GM18526 (cell line): ENCODE data around the gene LMNA.

ENCODE experiments used
- POLR2A ChIP-seq: IDR thresholded peaks from 3 replicates; pipeline ENCODE4 v1.6.1; 2011; ENCODE audit not compliant: insufficient read length; ENCODE audit errors: extremely low read depth

Gene LMNA

GRCh38 chr1:156079762-156080161, 34.7 kb upstream of the LMNA start:
- TF ChIP-seq POLR2A = no peak

DNA sequence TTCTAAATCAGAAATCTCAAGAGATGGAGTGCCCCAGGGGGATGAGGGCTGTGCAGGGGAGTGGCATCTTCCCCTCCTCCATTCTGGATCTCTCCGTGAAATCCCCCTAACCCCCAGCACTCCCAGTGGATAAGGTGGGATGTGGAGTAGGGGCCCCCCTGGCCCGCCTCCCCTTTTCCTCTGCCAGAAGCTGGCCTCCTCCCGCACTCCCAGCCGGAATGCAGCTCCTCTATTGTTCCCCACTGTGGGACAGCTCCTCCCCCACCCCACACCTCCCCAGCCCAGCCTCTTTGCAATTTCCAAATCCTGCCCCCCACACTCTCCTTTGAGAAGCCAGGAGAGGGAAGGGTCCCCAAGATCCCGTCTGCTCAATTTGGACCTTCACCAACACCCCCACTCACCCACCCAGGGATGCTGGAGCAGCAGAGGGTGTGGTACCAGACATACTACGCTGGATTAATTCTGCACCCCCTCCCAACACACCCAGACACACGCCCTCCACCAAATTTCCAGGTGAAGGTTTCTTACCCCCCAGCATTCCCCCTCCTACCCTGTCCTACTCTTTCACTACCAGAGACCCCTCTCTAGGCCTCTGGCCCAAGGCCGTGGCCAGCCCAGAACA, 34.2 kb upstream of the LMNA start:
- no peak for TF ChIP-seq POLR2A

DNA sequence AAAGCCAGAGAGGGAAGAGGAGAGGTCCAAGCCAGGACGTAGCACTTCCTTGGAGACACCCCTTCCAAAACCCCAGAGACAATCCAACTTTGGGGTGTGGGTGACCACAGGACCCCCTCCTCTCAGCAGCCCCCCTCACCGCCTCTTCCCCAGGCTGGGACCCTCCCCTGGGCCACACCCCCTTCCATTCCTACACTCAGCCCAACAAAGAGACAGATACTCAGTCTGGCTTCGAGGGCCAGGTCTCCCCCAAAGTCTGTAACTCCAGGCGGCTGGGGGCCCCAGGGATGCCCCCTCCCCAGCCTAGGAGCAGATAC, 33.7 kb upstream of the LMNA start:
- no peak for TF ChIP-seq POLR2A

DNA sequence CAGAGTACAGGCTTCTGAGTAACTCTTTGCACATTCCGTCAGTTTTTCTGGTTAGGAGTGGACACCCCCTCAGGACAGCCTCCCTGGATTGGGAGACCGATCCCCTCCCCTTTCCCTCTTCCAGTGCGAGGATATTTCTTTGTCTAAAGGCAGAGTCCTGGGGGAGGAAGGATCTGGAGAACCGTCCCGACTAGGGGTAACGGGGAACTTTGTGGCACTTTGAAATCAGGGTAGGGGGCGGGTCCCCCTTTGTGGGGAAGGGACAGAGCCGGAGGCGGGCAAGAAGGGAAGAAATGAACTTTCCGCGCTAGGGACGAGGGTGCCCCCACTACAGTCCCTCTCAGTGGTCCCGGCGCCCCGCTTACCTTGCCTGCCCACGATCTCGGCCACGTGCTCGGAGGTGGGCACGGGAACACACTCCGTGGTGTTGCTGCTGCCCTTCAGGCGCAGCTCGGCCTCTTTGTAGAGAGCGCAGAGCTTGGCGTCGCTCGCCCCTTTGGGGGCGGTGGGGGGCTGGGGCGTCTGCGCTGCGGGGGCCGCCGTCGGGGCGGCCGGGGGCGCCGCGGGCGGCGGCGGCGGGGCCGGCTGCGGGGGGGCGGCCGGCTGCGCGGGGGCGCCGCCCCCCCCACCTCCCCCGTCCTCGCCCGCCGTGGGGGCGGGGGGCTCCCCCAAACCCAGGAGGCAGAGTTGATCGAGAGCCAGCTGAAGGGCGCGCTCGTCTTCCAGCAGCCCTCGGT, 33.2 kb upstream of the LMNA start:
- TF ChIP-seq POLR2A = no peak

GRCh38 chr1:156081917-156082308, 32.6 kb upstream of the LMNA start:
- no peak for TF ChIP-seq POLR2A

GRCh38 chr1:156082309-156083091, 32.0 kb upstream of the LMNA start, which contains the start of gene MEX3A:
Gene MEX3A (minus strand): TSS chr1:156082465. CDS start chr1:156081998, 467 bp downstream.
- no peak for TF ChIP-seq POLR2A

DNA sequence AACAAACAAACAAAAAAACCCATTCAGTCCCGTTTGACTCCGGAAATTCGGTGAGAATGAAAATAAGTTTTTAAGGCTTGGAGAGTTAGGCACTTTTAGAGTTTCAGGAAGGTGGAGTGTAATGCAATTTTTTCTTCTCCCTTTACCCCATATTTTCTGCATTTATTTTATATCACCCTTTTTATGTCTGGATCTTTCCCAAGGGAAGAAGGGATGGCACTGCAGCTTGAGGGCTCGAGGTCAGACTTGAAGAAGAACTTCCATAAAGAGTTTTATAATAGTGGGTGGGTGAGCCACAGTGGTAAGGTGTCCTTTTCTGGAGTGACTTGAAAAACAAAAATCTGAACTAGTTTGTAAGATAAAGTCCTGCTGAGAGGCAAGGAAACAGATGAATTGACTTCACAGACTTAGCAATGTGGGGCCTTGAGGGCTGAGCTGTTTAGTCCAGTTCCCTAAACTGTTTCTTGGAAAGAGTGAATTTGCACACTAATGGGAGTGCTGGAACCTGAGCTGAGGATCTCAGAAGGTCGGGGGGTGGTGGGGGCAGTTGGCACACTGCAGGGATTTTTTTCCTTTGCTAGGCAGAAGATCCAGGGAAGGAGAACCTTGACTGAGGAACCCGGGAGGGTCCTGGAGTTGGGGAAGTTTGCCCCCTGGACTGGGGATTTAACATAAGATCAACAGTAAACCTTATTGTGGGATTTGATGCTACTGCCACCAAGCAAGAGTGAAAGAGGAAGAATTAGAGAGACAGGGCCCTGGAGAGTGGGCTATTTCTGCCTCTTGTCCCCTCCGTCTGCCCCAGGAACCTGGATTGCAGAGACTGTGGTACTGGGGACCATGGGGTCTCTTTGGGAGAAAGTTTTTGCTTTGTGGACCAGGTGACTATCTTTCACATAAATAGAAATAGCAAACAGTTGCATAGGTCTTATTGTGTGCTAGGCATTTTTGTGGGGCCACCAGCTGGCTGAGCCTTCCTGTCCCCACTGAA, 30.4 kb upstream of the LMNA start:
- TF ChIP-seq POLR2A = no peak

DNA sequence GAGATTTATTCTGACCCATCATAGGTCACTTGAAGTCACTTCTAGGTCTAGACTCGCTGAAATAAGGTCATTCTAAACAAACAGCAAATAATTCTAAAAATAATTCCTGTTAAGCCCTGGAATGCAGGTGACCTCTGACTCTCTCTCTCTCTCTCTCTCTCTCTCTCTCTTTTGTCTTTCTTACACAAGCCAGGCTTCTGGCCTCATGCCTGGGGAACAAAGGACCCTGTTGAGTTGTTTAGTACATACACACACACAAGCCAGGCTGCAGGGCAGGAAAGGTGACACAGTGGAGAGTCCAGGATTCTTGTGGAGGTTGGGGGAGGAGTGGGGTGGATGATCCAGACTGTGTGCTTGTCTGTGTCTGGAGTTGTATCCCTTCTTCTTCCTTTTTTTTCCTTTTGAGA, 28.3 kb upstream of the LMNA start:
- TF ChIP-seq POLR2A = no peak

DNA sequence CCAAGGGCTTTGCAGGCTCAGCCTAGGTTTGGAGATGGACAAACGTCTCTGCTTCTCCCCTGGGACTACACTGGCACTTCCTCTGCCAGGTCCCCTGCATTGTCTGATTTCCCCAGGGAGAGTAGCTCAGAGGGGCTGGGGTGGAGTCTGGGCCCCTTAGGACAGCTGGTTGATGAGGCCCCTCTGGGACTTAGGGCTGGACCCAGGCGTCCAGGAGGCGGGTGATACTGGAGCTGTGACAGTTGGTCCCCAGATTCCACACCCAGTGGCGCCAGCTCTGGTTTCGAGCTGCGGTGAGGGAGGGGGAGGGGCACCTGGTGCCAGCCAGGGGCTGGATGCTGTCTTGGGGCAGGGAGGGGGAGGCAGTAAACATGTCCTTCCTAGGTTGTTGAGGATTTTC, 24.8 kb upstream of the LMNA start:
- TF ChIP-seq POLR2A = no peak

DNA sequence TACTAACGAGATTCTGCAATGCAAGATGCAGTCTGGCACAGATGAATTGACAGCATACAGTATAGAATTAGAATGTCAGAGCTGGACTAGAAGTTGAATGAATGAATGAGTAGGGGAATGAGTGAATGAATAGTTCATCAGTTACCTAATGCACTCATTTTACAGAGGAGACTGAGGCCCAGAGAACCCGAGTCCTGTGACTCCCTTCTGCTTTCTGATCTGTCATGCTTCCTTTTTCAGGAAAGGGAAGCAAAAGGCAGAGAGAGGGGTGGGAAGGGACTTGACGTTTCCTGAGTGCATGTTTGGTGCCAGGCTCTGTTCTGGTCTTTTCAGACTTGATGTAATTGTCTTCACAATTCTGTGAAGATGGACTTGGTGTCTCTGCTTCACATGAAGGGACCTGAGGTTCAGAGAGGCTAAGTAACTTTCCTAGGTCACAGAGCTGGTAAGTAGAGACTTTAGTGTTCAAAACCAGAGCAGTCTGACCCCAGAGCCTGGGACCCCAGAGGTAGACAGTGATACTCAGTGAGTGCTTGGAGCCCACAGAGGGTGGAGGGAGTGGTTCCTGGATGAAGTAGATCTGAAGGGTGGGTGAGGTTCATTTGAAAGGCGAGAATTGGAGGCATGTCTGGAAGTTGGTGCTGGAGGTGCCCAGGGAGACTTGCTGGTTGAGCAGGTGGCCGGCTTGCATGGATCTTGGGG, 24.2 kb upstream of the LMNA start:
- TF ChIP-seq POLR2A = no peak

- TF ChIP-seq POLR2A = no peak
Measured at GRCh38 chr1:156090840-156091188, 23.7 kb upstream of the LMNA start.

GRCh38 chr1:156091610-156092009, 22.9 kb upstream of the LMNA start:
- TF ChIP-seq POLR2A = no peak

DNA sequence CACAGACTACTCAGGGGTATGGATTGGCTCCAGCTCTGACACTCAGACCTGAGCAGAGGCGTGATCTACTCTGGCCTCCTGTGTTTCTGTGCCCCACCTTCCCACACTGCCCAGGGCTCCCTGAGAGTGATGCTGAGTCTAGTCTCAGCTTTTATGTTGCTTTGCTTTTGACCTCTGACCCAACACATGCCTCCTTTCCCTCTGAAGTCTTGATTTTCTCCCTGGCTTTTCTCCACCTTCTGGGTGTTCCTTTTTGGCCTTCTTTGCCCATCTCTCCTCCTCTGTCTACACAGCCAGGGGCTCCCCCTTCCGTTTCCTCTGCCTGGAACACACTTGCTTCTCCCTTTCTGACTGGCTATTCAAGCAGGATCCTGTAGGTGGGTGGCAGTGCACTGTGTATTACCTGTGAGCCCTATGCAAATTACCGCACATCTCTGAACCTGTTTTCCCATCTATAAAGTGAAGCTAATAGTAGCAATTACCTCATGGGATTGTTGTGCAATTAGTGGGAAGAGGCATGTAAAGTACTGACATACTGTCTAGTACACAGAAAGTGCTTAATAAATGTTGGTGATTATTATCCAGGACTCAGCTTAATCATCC, 18.5 kb upstream of the LMNA start:
- TF ChIP-seq POLR2A = no peak
